Uterus (tissue), 4 donors: ENCODE measurements around the gene OVCH2. TPM values are rescaled to one million over a fixed set of nuclear protein-coding genes. Genes with fewer than 3 reads are reported as not detected.
A peak's percentile ranks its signal among the peaks of the same experiment; 100 is the strongest.

Experiments used
- DNase-seq, 2 donors: peaks; one replicate each; pipeline ENCODE4 v3.0.0-alpha.2; 2019 to 2020
- H3K27ac ChIP-seq, 2 donors: fragments of 200-600 bp; sonication (generic); 1 replicate in 1 of 2; 2 replicates in 1 of 2; pipeline ENCODE4 v1.5.1; 2016 to 2018
- H3K27me3 ChIP-seq, 2 donors: fragments of 200-600 bp; sonication (generic); one replicate each; pipeline ENCODE4 v1.5.1; 2018 to 2019; ENCODE audit warnings: control low read depth in 1 of 2
- H3K36me3 ChIP-seq, 2 donors: fragments of 200-600 bp; sonication (generic); one replicate each; pipeline ENCODE4 v1.5.1; 2019; ENCODE audit warnings: control low read depth in 1 of 2
- H3K4me1 ChIP-seq, 2 donors: fragments of 200-600 bp; sonication (generic); one replicate each; pipeline ENCODE4 v1.5.1; 2018 to 2019; ENCODE audit warnings: control low read depth in 1 of 2
- H3K4me3 ChIP-seq, 2 donors: fragments of 200-600 bp; sonication (generic); 1 replicate in 1 of 2; 2 replicates in 1 of 2; pipeline ENCODE4 v1.5.1; 2018 to 2019; ENCODE audit warnings: mild to moderate bottlenecking in 1 of 2
- H3K9me3 ChIP-seq, 2 donors: fragments of 200-600 bp; sonication (generic); one replicate each; pipeline ENCODE4 v1.5.1; 2019; ENCODE audit warnings: control low read depth in 1 of 2
- POLR2A ChIP-seq, 2 donors: fragments of 450-650 bp; IDR thresholded peaks; one replicate each; pipeline ENCODE4 v1.6.1; 2016; ENCODE audit warnings: antibody characterized with exemption in 2 of 2, mild to moderate bottlenecking in 1 of 2, moderate library complexity in 1 of 2
- intact Hi-C: fragments of 100-400 bp; cut with DNase I; formaldehyde crosslinking; loops from one replicate; pipeline ENCODE4 v1.15.1; 2023; ENCODE audit warnings: low total_unique reads
- total RNA-seq, 4 donors: library from RNA; depleted of rRNA in 3 of 4; stranded (reverse); fragments of >200 nt in 3 of 4; gene quantifications; one replicate each; pipeline versions ENCODE4 v1.1.0 to v1.2.4, GENCODE V29; 2014 to 2023
- TF ChIP-seq, protein P1 (sequence below), 4 experiments: fragments of 200-600 bp in 2 of 4; fragments of 450-650 bp in 2 of 4; sonication (generic) in 2 of 4; IDR thresholded peaks; one replicate each; pipeline ENCODE4 v1.5.1; 2016 to 2019; ENCODE audit warnings: antibody characterized with exemption in 4 of 4, mild to moderate bottlenecking in 2 of 4, moderate library complexity in 1 of 4
- donor health status: DM: yes; HTN: yes; CAD: no.

The OVCH2 gene
- total RNA-seq, 4 donors from 2014 or later = 0.21 TPM; not detected in 3

GRCh38 chr11:7643314-7643713 lies 63.0 kb downstream of the OVCH2 start:
- Histone ChIP-seq H3K27ac (no peak overlapping the region), H3K4me1 (no peaks in the 10 kb centered on the region), H3K4me3 (no peak overlapping the region), H3K9me3 (no peaks in the 10 kb centered on the region), H3K36me3 (no peaks in the 10 kb centered on the region), H3K27me3 (no peaks in the 10 kb centered on the region)
- TF ChIP-seq, protein P1, sequence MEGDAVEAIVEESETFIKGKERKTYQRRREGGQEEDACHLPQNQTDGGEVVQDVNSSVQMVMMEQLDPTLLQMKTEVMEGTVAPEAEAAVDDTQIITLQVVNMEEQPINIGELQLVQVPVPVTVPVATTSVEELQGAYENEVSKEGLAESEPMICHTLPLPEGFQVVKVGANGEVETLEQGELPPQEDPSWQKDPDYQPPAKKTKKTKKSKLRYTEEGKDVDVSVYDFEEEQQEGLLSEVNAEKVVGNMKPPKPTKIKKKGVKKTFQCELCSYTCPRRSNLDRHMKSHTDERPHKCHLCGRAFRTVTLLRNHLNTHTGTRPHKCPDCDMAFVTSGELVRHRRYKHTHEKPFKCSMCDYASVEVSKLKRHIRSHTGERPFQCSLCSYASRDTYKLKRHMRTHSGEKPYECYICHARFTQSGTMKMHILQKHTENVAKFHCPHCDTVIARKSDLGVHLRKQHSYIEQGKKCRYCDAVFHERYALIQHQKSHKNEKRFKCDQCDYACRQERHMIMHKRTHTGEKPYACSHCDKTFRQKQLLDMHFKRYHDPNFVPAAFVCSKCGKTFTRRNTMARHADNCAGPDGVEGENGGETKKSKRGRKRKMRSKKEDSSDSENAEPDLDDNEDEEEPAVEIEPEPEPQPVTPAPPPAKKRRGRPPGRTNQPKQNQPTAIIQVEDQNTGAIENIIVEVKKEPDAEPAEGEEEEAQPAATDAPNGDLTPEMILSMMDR (IDR thresholded peaks at IDR 0.05) = no peak
- TF ChIP-seq POLR2A (IDR thresholded peaks at IDR 0.05) = no peak
- intact Hi-C loops = no loop called here
- DNase-seq = no peak

GRCh38 chr11:7642747-7643146 lies 63.5 kb downstream of the OVCH2 start:
- no peak overlapping the region for H3K4me3 ChIP-seq
- DNase-seq = no peak
- intact Hi-C loops = no loop called here
- TF ChIP-seq, protein P1 (IDR thresholded peaks at IDR 0.05) = no peak
- no peak for TF ChIP-seq POLR2A (IDR thresholded peaks at IDR 0.05)
- no peaks in the 10 kb centered on the region for H3K27me3 ChIP-seq
- H3K4me1 ChIP-seq = no peaks in the 10 kb centered on the region
- no peak overlapping the region for H3K27ac ChIP-seq
- no peaks in the 10 kb centered on the region for H3K9me3 ChIP-seq
- H3K36me3 ChIP-seq = no peaks in the 10 kb centered on the region

GRCh38 chr11:7640816-7641215 lies 65.5 kb downstream of the OVCH2 start:
- no peak overlapping the region for H3K4me3 ChIP-seq
- intact Hi-C loops = no loop called here
- no peaks in the 10 kb centered on the region for H3K4me1 ChIP-seq
- H3K27ac ChIP-seq = peak overlapping the region in 1 of 2 donors; percentile 36
- no peaks in the 10 kb centered on the region for H3K27me3 ChIP-seq
- no peaks in the 10 kb centered on the region for H3K9me3 ChIP-seq
- no peaks in the 10 kb centered on the region for H3K36me3 ChIP-seq
- no peak for DNase-seq
- TF ChIP-seq POLR2A (IDR thresholded peaks at IDR 0.05) = no peak
- TF ChIP-seq, protein P1 (IDR thresholded peaks at IDR 0.05) = no peak

DNA sequence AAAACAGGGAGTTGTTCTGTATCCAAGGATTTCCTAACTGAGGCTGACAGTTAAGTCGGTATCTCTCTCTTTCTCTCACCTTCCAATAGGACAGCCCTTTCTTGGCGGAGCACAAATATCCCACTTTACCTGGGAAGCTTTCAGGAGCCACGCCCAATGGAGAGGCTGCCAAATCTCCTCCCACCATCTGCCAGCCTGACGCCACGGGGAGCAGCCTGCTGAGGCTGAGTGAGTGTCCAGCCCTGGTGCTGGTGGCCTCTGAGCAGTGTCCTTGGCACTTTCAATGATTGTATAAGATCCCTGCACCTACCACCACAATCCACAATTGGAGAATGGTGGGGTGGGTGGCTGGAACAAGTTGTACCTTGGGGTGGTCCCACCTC lies 66.6 kb downstream of the OVCH2 start:
- no peaks in the 10 kb centered on the region for H3K36me3 ChIP-seq
- no peak for TF ChIP-seq POLR2A (IDR thresholded peaks at IDR 0.05)
- TF ChIP-seq, protein P1 (IDR thresholded peaks at IDR 0.05) = no peak
- peak overlapping the region; percentile 24 to 85 for H3K27ac ChIP-seq
- no peaks in the 10 kb centered on the region for H3K27me3 ChIP-seq
- H3K9me3 ChIP-seq = no peaks in the 10 kb centered on the region
- intact Hi-C loops = no loop called here
- no peak overlapping the region for H3K4me3 ChIP-seq
- no peaks in the 10 kb centered on the region for H3K4me1 ChIP-seq
- DNase-seq = peak in 1 of 2 donors; percentile 34

Other genes starting within 250 kb of the OVCH2 start
- gene OLFML1, start 221.0 kb downstream of the OVCH2 start, total RNA-seq = 100 to 1,000 TPM in 1 of 4 donors, 10 to 100 TPM in 2, 1 to 10 TPM in 1; 5.0 to 111 (median 23.8) TPM
- gene PPFIBP2, start 192.5 kb downstream of the OVCH2 start, total RNA-seq = 10 to 100 TPM in 3 of 4 donors, 1 to 10 TPM in 1; 2.1 to 36.2 (median 15.2) TPM
- gene CYB5R2, start 33.0 kb downstream of the OVCH2 start, total RNA-seq = 10 to 100 TPM; 10.5 to 29.2 (median 24.1) TPM
- not detected for gene OR5P2, start 90.5 kb upstream of the OVCH2 start, total RNA-seq
- not detected for gene OR5P3, start 124.4 kb upstream of the OVCH2 start, total RNA-seq
- gene OR10A6, start 224.8 kb upstream of the OVCH2 start, total RNA-seq = not detected
- not detected for gene OR10A3, start 235.2 kb upstream of the OVCH2 start, total RNA-seq